ENCODE measurements around the gene PNPLA6.

DNA sequence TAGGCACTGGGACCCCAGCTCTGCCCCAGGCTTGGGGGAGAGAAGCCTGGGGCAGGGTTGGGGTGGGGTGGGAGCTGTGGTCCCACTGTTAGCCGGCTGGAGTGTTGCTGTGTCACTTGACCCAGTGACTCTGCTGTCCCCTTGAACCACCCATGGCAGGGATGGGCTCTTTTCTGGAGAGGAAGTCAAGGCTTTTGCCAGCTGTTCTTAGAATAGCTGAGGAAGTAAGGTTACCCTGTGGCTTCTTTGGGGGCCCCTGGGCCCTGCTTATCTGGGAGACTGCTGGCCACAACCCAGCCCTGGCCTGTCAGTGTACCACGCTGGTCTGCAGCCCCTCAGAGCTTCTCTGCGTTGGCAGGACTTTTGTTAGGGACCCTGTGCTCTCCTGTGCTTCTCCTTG lies 9.1 kb downstream of the PNPLA6 start:
- no peak for TF ChIP-seq POLR2AphosphoS5 (IDR thresholded peaks at IDR 0.05)
- TF ChIP-seq, protein P1, sequence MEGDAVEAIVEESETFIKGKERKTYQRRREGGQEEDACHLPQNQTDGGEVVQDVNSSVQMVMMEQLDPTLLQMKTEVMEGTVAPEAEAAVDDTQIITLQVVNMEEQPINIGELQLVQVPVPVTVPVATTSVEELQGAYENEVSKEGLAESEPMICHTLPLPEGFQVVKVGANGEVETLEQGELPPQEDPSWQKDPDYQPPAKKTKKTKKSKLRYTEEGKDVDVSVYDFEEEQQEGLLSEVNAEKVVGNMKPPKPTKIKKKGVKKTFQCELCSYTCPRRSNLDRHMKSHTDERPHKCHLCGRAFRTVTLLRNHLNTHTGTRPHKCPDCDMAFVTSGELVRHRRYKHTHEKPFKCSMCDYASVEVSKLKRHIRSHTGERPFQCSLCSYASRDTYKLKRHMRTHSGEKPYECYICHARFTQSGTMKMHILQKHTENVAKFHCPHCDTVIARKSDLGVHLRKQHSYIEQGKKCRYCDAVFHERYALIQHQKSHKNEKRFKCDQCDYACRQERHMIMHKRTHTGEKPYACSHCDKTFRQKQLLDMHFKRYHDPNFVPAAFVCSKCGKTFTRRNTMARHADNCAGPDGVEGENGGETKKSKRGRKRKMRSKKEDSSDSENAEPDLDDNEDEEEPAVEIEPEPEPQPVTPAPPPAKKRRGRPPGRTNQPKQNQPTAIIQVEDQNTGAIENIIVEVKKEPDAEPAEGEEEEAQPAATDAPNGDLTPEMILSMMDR (IDR thresholded peaks at IDR 0.05): no peak
